GM19468 (cell line): ENCODE results near the gene LMX1B.

Experiments
- ATAC-seq: cut with Tn5 transposase; IDR thresholded peaks from one replicate; pipeline ENCODE4 v1.9.1; 2021; ENCODE audit warnings: mild to moderate bottlenecking, moderate library complexity, moderate number of reproducible peaks; ENCODE audit not compliant: unreplicated experiment; ENCODE audit errors: extremely low read depth

Gene LMX1B

DNA sequence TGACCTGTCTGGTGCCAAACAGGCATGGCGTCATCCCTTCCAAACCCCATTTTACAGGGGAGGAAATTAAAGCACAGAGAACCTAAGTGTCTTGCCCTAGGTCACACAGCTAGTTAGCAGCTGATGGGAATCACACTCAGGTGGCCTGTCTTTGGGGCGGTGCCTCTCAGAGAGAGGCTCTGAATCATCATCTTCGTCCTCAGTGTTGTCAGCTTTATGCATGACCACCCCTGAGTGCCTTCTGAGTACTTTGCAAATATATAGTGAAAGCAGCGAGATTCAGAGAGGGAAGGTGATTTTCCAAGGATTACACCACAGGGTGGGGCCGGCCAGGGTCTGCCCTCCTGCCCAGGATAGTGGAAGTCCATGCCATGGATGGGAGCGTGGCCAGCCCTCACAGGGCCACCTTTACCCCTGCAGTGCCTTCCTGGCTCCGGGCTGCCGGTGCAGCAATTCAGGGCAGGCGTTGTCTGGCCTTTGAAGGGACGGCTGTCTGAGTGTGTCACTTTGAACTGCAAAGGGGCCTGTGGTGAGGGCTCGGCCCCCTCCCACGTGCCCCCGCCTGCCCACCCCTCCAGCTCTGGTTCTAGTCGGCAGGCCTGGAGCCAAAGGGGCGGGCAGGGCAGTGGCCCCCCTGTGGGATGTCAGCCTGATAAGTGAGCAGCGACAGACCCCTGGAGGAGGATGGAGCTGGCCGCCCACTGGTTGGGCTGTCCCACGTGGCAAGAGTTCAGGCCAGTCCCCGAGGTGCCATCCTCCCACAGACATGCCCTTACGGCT lies 16.9 kb downstream of the LMX1B start:
- no peak for ATAC-seq

- ATAC-seq: no peak
Observed at GRCh38 chr9:126631254-126631653, 17.5 kb downstream of the LMX1B start.

GRCh38 chr9:126633881-126634558 lies 20.3 kb downstream of the LMX1B start:
- no peak for ATAC-seq

DNA sequence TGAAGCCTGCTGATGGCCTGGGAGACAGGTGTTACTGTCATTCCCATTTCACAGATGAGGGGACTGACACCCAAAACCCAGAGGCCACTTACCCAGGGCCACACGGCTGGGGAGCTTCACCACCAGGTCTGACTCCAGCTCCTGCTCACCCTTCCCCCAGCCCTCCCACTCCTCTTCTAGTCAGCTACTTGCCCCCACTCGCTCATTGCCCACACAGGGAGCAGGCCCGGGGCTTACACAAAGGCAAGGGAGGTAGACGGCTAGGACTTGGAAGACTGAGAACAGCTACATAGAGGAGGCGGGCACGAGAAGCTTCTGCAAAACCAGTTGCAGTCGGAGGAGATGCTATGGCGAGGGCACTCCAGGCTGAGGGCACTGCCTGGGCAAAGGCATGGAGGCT lies 21.3 kb downstream of the LMX1B start:
- ATAC-seq: no peak

GRCh38 chr9:126635661-126636439 lies 22.1 kb downstream of the LMX1B start:
- no peak for ATAC-seq

DNA sequence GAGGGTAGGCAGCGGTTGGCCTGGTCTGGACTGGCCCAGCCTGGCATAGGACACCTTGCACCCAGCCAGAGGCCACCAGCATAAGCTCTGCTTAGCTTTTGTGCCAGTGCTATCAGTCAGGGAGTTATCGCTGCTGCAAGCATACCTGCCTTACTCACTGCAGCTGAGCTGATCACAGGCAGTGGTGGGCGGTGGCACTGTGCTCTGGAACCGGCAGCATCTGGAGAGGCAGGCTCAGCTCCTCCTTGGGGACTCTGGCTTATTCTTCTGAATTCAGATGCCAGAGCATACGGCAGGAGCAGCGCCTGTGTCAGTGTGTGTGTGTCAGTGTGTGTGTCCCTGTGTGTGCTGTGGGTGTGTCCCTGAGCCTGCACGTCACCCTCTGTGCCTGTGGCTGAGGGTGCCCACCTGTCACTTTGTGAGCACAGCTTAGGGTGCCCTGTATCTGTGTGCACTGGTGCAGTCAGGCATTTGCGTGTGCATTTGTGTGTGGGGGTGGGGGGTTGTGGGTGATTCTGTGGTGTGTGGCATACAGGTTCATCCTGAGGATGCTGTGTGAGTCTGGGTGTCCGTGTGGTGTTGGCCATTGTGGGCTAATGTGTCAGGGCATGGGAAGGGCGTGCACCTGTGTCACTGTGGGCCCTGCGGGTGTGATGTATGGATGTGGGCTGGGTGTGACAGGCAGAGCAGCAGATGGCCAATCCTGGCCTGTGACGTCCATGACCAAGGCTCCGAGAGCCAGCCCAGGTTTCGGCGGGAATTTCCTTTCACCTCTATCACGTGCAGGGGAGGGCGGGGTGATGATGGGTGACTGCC lies 23.5 kb downstream of the LMX1B start:
- no peak for ATAC-seq

DNA sequence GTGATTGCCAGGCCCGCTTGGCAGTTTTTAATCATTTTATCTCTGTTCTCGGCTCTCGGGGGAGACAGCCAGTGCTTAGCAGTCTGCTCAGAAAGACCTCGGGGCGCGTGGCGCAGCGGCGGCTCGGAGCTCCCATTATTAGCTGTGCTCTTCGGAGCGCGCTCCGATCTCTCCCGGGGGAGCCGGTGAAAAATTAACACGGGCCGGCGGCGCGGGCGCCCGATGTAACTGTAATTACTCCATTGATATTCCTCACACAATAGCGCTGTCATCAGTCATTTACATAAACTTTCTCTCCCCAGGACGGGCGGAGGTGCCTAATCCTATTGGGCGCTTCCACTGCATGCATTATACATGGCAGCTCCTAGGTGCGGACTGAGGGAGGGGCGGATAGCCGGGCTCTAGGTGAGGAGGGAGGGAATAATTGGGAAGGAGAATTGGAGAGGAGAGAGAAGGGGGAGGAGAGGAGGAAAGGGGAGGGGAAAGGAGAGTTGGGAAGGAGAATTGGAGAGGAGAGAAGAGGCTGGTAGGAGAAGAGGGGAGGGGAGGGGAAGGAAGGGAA lies 24.9 kb downstream of the LMX1B start:
- no peak for ATAC-seq

- ATAC-seq: no peak
Observed at GRCh38 chr9:126639318-126640000, 25.7 kb downstream of the LMX1B start.

DNA sequence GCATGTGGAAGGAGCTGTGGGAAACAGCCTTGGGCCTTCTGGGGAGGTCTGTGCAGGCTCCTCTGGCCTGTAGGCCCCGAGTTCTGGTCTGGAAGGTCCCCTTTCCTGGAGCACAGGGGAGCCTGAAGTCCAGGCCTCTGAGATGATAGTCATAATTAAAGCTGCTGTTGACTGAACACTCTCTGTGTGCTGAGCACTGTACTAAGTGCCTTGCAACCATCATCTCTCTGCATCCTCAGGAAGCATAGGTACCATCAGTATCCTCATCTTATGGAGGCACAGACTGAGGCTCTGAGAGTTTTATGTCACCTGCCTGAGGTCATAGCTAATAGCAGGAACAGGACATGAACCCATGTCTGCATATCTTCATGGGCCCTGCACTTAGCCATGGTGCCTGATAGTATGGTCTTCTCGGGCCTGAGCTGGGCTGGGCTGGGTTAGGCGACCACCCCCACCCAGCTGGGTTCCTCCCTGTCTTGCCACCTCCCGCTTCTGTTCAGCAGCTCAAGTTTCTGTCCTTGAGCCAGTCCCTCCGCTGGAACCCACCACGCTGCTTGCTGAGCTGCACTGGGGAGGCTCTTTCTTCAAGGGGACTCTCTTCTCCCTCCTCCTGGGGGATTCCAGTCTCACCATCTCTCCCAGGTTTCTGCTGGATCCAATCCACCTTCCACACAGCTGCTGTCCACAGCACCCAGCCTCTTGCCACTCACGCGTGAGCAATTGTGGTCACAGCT lies 27.6 kb downstream of the LMX1B start:
- no peak for ATAC-seq

- no peak for ATAC-seq
Observed at GRCh38 chr9:126642010-126642744, 28.4 kb downstream of the LMX1B start.

DNA sequence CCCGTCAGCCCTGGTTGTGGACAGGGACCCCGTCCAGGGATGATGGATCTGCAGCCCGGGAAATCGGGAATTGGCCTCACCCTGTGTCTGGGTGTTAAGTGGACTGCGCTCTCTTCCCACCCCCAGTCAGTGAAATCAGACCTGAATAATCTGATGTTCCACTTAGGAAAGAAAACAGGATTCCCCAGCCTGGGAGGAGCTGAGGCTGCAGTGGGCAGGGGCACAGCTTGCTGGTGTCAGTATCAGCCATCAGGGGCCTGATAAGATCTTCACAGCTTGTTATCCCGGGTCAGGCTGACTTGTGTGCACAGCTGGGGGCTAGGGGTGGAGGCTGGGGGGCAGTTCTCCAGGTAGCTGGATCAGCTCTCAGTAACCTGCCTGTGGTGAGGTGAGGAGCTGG lies 29.1 kb downstream of the LMX1B start:
- ATAC-seq: no peak

GRCh38 chr9:126643945-126644527 lies 30.3 kb downstream of the LMX1B start:
- ATAC-seq: no peak

DNA sequence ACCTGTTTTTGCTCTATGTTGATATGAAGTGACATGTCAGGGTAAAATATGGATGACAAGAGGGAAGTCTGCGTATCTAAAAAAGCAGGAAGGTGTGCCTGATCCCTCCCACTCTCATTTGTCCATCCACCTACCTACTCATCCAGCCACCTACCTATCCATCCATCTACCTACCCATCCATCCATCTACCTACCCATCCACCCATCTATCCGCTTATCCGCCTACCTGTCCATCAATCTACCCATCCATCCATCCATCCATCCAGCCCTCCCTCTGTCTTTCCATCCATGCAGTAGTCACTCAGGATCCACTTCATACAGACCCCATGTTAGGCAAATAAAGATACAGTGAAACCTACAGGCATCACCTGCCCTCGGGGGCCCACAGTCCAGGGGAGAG lies 32.4 kb downstream of the LMX1B start:
- ATAC-seq: no peak

- ATAC-seq: no peak
Observed at GRCh38 chr9:126647585-126648411, 34.1 kb downstream of the LMX1B start.

DNA sequence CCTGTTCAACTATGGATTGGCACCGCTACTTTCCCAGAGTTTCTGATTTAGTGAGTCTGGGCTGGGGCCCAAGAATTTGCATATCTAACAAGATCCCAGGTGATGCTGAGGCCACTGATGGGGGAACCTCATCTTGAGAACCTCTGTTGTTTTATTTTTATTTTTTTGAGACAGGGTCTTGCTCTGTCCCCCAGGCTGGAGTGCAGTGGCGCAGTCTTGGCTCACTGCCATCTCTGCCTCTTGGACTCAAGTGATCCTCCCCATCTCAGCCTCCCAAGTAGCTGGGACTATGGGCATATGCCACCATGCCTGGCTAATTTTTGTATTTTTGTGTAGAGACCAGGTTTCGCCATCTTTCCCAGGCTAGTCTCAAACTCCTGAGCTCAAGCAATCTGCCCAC lies 35.7 kb downstream of the LMX1B start:
- ATAC-seq: no peak

- no peak for ATAC-seq
Observed at GRCh38 chr9:126650404-126651341, 36.9 kb downstream of the LMX1B start.
